PC-9 (cell line): Measurements from ENCODE around the gene OR51B5.

Experiments
- CTCF ChIP-seq: fragments of 200-600 bp; sonication (generic); conservative IDR thresholded peaks from 2 replicates; pipeline ENCODE4 v1.6.1; 2017; ENCODE audit warnings: mixed run types, antibody characterized with exemption, mild to moderate bottlenecking, moderate library complexity
- EZH2 ChIP-seq: fragments of 200-600 bp; sonication (generic); IDR thresholded peaks from 2 replicates; pipeline ENCODE4 v1.8.0; 2017; ENCODE audit warnings: antibody characterized with exemption, low read depth

- TF ChIP-seq CTCF = no peak
- no peak for TF ChIP-seq EZH2
Measured at GRCh38 chr11:5343474-5344335, at the start of gene OR51B5.
